CD4-positive, alpha-beta memory T cell (primary cell): Measurements from ENCODE around the gene KIAA0825. TPM values are rescaled to one million over a fixed set of nuclear protein-coding genes. Genes with fewer than 3 reads are reported as not detected.

Source experiments
- CTCF ChIA-PET: fragments of 350-600 bp; sonication (Branson Sonifier 250); formaldehyde crosslinking; loops from one replicate; lab custom pipeline; 2021; ENCODE audit warnings: inconsistent platforms; ENCODE audit not compliant: partially characterized antibody; lab: Charles Lee
- POLR2A ChIA-PET: fragments of 350-600 bp; sonication (Branson Sonifier 250); formaldehyde crosslinking; loops from one replicate; lab custom pipeline; 2021; ENCODE audit not compliant: partially characterized antibody; lab: Charles Lee
- DNase-seq, 5 donors: peaks; one replicate each; pipeline versions ENCODE4 v3.0.0 to v3.0.0-alpha.2; 2020 to 2022; ENCODE audit warnings: mixed read lengths in 1 of 5
- H3K27ac ChIP-seq: one replicate; pipeline ENCODE4 v1.7.0; 2013; ENCODE audit warnings: low read depth, low read length
- H3K27me3 ChIP-seq: 2 replicates; pipeline ENCODE4 v1.7.0; 2013; ENCODE audit warnings: mild to moderate bottlenecking, low read length, moderate library complexity; ENCODE audit not compliant: insufficient read depth
- H3K36me3 ChIP-seq: 2 replicates; pipeline ENCODE4 v1.7.0; 2013; ENCODE audit warnings: mild to moderate bottlenecking, low read length, moderate library complexity; ENCODE audit not compliant: insufficient read depth
- H3K4me1 ChIP-seq: 2 replicates; pipeline ENCODE4 v1.7.0; 2013; ENCODE audit warnings: mild to moderate bottlenecking, low read length, moderate library complexity; ENCODE audit not compliant: insufficient read depth
- H3K4me3 ChIP-seq, 2 donors: one replicate each; pipeline ENCODE4 v1.7.0; 2013; ENCODE audit warnings: low read length in 2 of 2, mild to moderate bottlenecking in 1 of 2
- H3K9me3 ChIP-seq, 2 donors: one replicate each; pipeline ENCODE4 v1.7.0; 2013; ENCODE audit warnings: low read length in 2 of 2, control low read depth in 1 of 2; ENCODE audit not compliant: control insufficient read depth in 1 of 2
- H3K27ac Mint-ChIP-seq, 7 donors: one replicate each; pipeline ENCODE4 v1.8.0; 2020 to 2021; ENCODE audit warnings: mixed read lengths in 7 of 7, mild to moderate bottlenecking in 6 of 7, inconsistent platforms in 3 of 7, moderate library complexity in 3 of 7
- H3K27me3 Mint-ChIP-seq, 2 donors: one replicate each; pipeline ENCODE4 v1.8.0; 2020 to 2021; ENCODE audit warnings: mixed read lengths in 2 of 2
- H3K36me3 Mint-ChIP-seq, 2 donors: one replicate each; pipeline ENCODE4 v1.8.0; 2020 to 2021; ENCODE audit warnings: mixed read lengths in 2 of 2, inconsistent platforms in 1 of 2, mild to moderate bottlenecking in 1 of 2
- H3K4me1 Mint-ChIP-seq, 4 donors: one replicate each; pipeline ENCODE4 v1.8.0; 2020 to 2021; ENCODE audit warnings: mixed read lengths in 4 of 4, mild to moderate bottlenecking in 1 of 4
- H3K4me3 Mint-ChIP-seq, 8 donors: one replicate each; pipeline ENCODE4 v1.8.0; 2020 to 2021; ENCODE audit warnings: mixed read lengths in 8 of 8, mild to moderate bottlenecking in 7 of 8, moderate library complexity in 6 of 8, inconsistent platforms in 3 of 8
- H3K9me3 Mint-ChIP-seq, 8 donors: one replicate each; pipeline ENCODE4 v1.8.0; 2020 to 2021; ENCODE audit warnings: mixed read lengths in 8 of 8, mild to moderate bottlenecking in 5 of 8, inconsistent platforms in 3 of 8, moderate library complexity in 1 of 8
- intact Hi-C: fragments of 100-400 bp; cut with micrococcal nuclease; formaldehyde crosslinking; loops from one replicate; pipeline ENCODE4 v1.15.1; 2023
- polyA plus RNA-seq, 2 donors: library from polyadenylated mRNA; unstranded; fragments of 300-500 nt; fragmentation: Illumina TruSeq; gene quantifications; one replicate each; pipeline ENCODE4 v1.2.3, GENCODE V29; 2021
- total RNA-seq, 2 experiments: library from RNA; stranded (reverse); gene quantifications; one replicate each; pipeline ENCODE4 v1.2.3, GENCODE V29; 2021

The KIAA0825 gene
- total and polyA plus RNA-seq, 4 experiments from 2014 or later: 1.5 to 2.2 (median 2.1) TPM

DNA sequence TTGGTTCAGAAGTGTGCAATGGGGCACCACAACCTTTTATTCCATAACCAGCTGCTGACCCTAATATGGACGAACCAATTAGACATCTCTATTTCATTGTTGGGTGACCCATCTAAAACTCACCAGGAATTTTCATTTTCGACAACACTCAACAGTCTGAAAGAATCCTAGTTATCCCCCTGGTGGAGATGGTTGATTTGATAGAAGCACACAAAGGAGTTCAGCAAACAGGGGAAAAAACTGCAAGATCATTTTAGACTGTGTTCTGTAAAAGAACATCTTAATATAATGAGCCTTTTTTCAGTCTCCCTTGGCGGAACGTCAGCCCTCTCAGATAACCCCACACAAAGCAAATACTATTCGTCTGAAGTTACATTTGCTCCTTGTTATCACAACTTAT lies 367.4 kb downstream of the KIAA0825 start:
- H3K27me3 Mint-ChIP-seq: no peaks in the 10 kb centered on the region
- Histone ChIP-seq H3K27ac (no peak overlapping the region), H3K27me3 (no peaks in the 10 kb centered on the region), H3K9me3 (no peaks in the 10 kb centered on the region), H3K4me1 (no peaks in the 10 kb centered on the region), H3K4me3 (no peak overlapping the region), H3K36me3 (no peaks in the 10 kb centered on the region)
- peaks cover 0 to 4% (median 0%) of the 10 kb centered on the region in 8 donors for H3K9me3 Mint-ChIP-seq
- ChIA-PET CTCF (no interaction called here), POLR2A (no interaction called here)
- H3K4me3 Mint-ChIP-seq: no peak overlapping the region
- H3K36me3 Mint-ChIP-seq: no peaks in the 10 kb centered on the region
- no peak for DNase-seq
- H3K27ac Mint-ChIP-seq: no peak overlapping the region
- intact Hi-C loops: no loop called here
- no peaks in the 10 kb centered on the region for H3K4me1 Mint-ChIP-seq

DNA sequence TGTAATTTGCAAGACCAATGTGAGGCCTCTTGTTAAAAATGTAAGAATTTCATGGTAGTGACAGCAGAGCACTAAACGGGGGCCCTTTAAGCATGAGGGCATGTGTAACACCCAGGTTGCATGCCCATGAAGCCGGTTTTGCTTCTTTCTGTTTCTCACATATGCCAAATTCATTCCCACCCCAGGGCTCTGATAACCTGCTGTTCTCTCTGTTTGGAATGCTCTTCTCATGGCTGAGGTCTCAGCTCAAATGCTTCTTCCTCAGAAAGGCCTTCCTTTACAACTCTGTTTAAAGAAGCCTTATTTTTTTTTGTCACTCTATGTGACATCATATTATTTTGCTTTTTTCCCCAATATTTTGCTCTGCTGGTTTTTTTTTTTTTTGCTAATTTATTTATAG lies 369.0 kb downstream of the KIAA0825 start:
- no peaks in the 10 kb centered on the region for H3K27me3 Mint-ChIP-seq
- Histone ChIP-seq H3K27ac (no peak overlapping the region), H3K9me3 (no peaks in the 10 kb centered on the region), H3K27me3 (no peaks in the 10 kb centered on the region), H3K4me1 (no peaks in the 10 kb centered on the region), H3K4me3 (no peak overlapping the region), H3K36me3 (no peaks in the 10 kb centered on the region)
- peaks cover 0 to 2% (median 0%) of the 10 kb centered on the region in 8 donors for H3K9me3 Mint-ChIP-seq
- no peaks in the 10 kb centered on the region for H3K36me3 Mint-ChIP-seq
- H3K4me1 Mint-ChIP-seq: no peaks in the 10 kb centered on the region
- H3K27ac Mint-ChIP-seq: no peak overlapping the region
- ChIA-PET CTCF (no interaction called here), POLR2A (no interaction called here)
- H3K4me3 Mint-ChIP-seq: no peak overlapping the region
- no peak for DNase-seq
- intact Hi-C loops: no loop called here

DNA sequence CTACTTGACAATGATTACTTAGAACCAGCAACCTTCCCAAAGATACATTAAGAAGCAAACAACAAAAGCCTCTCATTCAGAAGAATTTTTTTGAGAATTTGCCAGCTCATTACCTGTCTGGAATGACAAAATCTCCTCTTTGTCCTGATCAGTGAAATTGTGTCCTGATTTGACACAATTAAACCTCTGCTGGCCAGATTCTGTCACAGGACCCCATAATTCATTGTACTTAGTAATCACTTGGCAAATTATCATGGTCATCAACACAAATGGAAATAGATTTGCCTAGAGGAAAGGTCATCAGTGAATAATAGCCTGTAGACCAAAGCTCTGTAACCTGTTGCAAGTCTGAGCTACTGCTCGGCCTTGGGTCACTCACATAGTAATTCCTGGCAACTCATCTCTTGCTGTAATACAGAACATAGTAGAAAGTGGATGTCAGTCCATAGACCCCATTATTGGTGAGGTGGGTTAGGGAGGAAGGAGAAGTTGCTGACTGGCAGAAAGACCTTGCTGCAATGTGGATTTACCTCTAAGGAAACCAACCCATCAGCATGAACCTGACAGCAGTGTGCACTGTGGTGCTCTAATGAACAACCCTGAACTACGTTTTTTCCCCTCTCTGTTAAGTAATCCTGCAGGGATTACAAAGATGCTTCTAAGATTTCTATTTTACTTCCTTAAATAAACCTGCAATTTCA lies 370.1 kb downstream of the KIAA0825 start:
- H3K36me3 Mint-ChIP-seq: no peaks in the 10 kb centered on the region
- ChIA-PET CTCF (no interaction called here), POLR2A (no interaction called here)
- H3K27me3 Mint-ChIP-seq: no peaks in the 10 kb centered on the region
- H3K4me1 Mint-ChIP-seq: no peaks in the 10 kb centered on the region
- Histone ChIP-seq H3K27me3 (no peaks in the 10 kb centered on the region), H3K9me3 (no peaks in the 10 kb centered on the region), H3K4me1 (no peaks in the 10 kb centered on the region), H3K4me3 (no peak overlapping the region), H3K27ac (no peak overlapping the region), H3K36me3 (no peaks in the 10 kb centered on the region)
- H3K27ac Mint-ChIP-seq: no peak overlapping the region
- intact Hi-C loops: no loop called here
- H3K4me3 Mint-ChIP-seq: no peak overlapping the region
- no peak for DNase-seq
- H3K9me3 Mint-ChIP-seq: peaks cover 0 to 2% (median 0%) of the 10 kb centered on the region in 8 donors

DNA sequence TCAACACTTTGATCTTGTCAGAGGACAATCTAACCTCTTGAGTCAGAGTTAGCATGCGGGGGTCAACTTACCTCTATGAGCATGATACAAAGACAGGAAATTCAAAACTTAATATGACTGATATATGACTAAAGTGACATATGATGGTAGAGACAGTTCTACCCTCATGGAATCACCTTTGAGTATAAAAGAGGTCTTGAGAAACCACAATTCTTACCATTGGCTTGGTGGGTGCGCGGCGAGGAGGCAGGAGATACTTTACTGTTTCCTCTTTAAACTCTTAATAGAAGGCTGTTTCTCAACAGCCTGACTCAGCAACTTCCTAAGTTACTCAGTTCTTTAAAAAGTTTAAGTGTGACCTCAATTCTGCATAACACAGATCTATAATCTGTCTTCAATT lies 372.8 kb downstream of the KIAA0825 start:
- Histone ChIP-seq H3K27me3 (no peaks in the 10 kb centered on the region), H3K4me1 (no peaks in the 10 kb centered on the region), H3K4me3 (no peak overlapping the region), H3K36me3 (no peaks in the 10 kb centered on the region), H3K27ac (no peak overlapping the region), H3K9me3 (no peaks in the 10 kb centered on the region)
- no peak for DNase-seq
- intact Hi-C loops: no loop called here
- no peaks in the 10 kb centered on the region for H3K36me3 Mint-ChIP-seq
- ChIA-PET CTCF (no interaction called here), POLR2A (no interaction called here)
- no peaks in the 10 kb centered on the region for H3K27me3 Mint-ChIP-seq
- peaks cover 0 to 2% (median 0%) of the 10 kb centered on the region in 8 donors for H3K9me3 Mint-ChIP-seq
- H3K27ac Mint-ChIP-seq: no peak overlapping the region
- no peaks in the 10 kb centered on the region for H3K4me1 Mint-ChIP-seq
- H3K4me3 Mint-ChIP-seq: no peak overlapping the region

DNA sequence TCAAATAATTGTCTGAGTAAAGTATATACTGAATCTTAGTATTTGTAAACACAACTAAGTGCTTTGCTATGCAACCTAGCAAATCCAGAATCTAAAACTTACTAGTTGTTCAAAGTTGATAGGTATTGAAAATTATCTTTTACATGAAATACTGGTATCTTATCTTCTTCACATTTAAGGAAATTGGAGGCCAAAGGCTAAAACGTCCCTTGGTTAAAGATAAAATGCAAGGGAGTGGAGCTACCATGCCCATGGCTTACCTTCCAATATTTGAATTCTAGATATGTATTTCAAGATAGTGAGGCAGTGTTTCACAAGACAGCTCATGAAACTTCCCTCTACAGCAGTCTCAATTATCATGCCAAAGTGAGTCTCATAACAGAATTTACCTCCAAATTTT lies 373.5 kb downstream of the KIAA0825 start:
- Mint-ChIP-seq H3K4me1 (no peaks in the 10 kb centered on the region), H3K27ac (no peak overlapping the region), H3K4me3 (no peak overlapping the region), H3K36me3 (no peaks in the 10 kb centered on the region), H3K9me3 (peaks cover 0 to 2% (median 0%) of the 10 kb centered on the region in 8 donors), H3K27me3 (no peaks in the 10 kb centered on the region)
- Histone ChIP-seq H3K27me3 (no peaks in the 10 kb centered on the region), H3K27ac (no peak overlapping the region), H3K4me3 (no peak overlapping the region), H3K4me1 (no peaks in the 10 kb centered on the region), H3K36me3 (no peaks in the 10 kb centered on the region), H3K9me3 (no peaks in the 10 kb centered on the region)
- CTCF ChIA-PET: no interaction called here
- intact Hi-C loops: no loop called here
- POLR2A ChIA-PET: no interaction called here
- DNase-seq: no peak

DNA sequence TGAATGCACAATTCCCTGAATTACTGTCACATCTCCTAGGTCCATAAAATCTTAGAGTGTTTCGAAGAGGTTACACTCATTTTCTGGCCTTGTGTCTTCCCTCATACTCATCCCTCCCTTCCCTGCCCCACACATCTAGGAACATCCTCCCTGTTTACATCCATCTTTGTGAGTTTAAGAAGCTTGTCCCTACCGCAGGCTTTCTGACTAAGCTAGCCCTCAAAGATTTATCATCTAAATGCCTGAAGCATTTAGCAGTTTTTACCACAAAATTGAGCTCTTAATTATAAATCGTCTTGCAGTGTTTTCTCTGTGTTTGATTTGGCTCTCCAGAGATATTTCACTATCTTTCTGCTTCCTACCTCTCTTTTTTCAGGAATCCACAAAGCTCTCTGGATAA lies 374.8 kb downstream of the KIAA0825 start:
- Mint-ChIP-seq H3K4me1 (no peaks in the 10 kb centered on the region), H3K9me3 (peaks cover 0 to 2% (median 0%) of the 10 kb centered on the region in 8 donors), H3K27ac (no peak overlapping the region), H3K36me3 (no peaks in the 10 kb centered on the region), H3K27me3 (no peaks in the 10 kb centered on the region), H3K4me3 (no peak overlapping the region)
- intact Hi-C loops: no loop called here
- CTCF ChIA-PET: no interaction called here
- POLR2A ChIA-PET: no interaction called here
- Histone ChIP-seq H3K4me3 (no peak overlapping the region), H3K9me3 (no peaks in the 10 kb centered on the region), H3K4me1 (no peaks in the 10 kb centered on the region), H3K27ac (no peak overlapping the region), H3K27me3 (no peaks in the 10 kb centered on the region), H3K36me3 (no peaks in the 10 kb centered on the region)
- DNase-seq: no peak

DNA sequence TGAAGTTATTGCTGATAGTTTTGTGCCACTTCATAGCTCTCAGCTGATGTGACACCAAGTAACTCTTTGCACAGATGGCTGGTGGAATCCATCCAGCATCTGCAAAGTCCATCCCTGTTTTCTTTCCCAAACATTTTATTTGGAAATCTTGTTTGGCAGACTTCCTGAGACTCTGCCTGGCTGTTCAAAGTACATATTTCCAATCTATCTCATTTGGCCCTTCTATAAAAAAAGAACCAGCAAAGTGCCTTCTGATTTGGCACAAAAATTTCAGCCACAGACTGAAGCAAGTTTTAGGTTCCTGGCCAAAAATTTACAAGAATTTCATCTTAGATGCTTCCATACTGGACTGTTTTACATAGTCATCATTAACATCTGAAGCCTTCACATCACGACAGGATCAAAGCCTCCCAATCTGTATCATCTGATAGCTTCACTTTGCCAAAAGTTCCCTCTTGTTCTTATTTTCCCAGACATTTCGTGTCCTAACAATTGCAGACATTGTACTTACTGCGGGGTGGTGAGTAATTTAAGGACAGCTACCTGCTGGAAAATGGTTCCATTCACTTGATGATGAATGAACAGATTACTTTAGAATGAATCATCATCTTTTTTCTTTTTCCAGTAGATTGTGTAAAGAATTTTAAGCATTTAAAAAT lies 377.3 kb downstream of the KIAA0825 start:
- H3K27ac ChIP-seq: no peak overlapping the region
- Mint-ChIP-seq H3K9me3 (peaks cover 0 to under 1% (median 0%) of the 10 kb centered on the region in 8 donors), H3K27ac (no peak overlapping the region), H3K36me3 (no peaks in the 10 kb centered on the region), H3K27me3 (no peaks in the 10 kb centered on the region), H3K4me3 (no peak overlapping the region), H3K4me1 (no peaks in the 10 kb centered on the region)
- H3K9me3 ChIP-seq: no peaks in the 10 kb centered on the region
- CTCF ChIA-PET: no interaction called here
- no peaks in the 10 kb centered on the region for H3K27me3 ChIP-seq
- H3K36me3 ChIP-seq: no peaks in the 10 kb centered on the region
- DNase-seq: no peak
- POLR2A ChIA-PET: no interaction called here
- no peak overlapping the region for H3K4me3 ChIP-seq
- intact Hi-C loops: no loop called here
- no peaks in the 10 kb centered on the region for H3K4me1 ChIP-seq
